ENCODE data around the gene IL3.

Gene IL3

DNA sequence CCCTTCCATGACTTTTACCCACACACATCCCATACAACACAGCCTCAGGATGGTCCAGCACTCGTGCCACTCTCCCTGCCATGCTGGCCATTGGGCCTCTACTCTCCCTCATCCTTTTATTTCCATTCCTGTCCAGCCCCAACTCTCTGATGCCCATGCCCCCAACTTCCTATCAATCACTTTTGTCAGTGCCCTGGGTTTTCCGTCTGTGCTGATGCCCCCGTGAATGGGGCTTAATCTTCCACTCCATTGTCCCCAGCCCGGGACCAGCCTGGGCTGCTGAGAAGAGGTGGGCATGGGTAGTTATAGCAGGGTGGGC lies 36.4 kb upstream of the IL3 start:
- Histone ChIP-seq H3K4me3 (ENCODE audit: low read length, poor library complexity, severe bottlenecking) (no peak overlapping the region), H4K20me1 (ENCODE audit: insufficient read depth, low read length, poor library complexity, severe bottlenecking) (no peaks in the 10 kb centered on the region), H3K4me2 (ENCODE audit: low read depth, low read length, poor library complexity, severe bottlenecking) (no peak overlapping the region), H3K36me3 (ENCODE audit: insufficient read depth, low read length) (no peaks in the 10 kb centered on the region), H3K79me2 (ENCODE audit: insufficient read depth, low read length) (no peaks in the 10 kb centered on the region), H3K27me3 (ENCODE audit: insufficient read depth, low read length, poor library complexity, severe bottlenecking) (no peaks in the 10 kb centered on the region), H3F3A (ENCODE audit: low read depth) (no peaks in the 10 kb centered on the region), H3K9me2 (replicated peaks; ENCODE audit: low read depth, low read length) (no peaks in the 10 kb centered on the region), H3K9me3 (ENCODE audit: insufficient read depth, low read depth, low read length) (no peaks in the 10 kb centered on the region), H3K4me1 (ENCODE audit: insufficient read depth, low read length, poor library complexity, severe bottlenecking) (no peaks in the 10 kb centered on the region), H3K9ac (ENCODE audit: low read depth, low read length, poor library complexity, severe bottlenecking) (no peak overlapping the region), H2AFZ (ENCODE audit: low read length) (no peak overlapping the region)
- TF ChIP-seq EZH2phosphoT487 (IDR thresholded peaks at IDR 0.05; ENCODE audit: borderline replicate concordance) = no peak
- TF ChIP-seq, protein P1, sequence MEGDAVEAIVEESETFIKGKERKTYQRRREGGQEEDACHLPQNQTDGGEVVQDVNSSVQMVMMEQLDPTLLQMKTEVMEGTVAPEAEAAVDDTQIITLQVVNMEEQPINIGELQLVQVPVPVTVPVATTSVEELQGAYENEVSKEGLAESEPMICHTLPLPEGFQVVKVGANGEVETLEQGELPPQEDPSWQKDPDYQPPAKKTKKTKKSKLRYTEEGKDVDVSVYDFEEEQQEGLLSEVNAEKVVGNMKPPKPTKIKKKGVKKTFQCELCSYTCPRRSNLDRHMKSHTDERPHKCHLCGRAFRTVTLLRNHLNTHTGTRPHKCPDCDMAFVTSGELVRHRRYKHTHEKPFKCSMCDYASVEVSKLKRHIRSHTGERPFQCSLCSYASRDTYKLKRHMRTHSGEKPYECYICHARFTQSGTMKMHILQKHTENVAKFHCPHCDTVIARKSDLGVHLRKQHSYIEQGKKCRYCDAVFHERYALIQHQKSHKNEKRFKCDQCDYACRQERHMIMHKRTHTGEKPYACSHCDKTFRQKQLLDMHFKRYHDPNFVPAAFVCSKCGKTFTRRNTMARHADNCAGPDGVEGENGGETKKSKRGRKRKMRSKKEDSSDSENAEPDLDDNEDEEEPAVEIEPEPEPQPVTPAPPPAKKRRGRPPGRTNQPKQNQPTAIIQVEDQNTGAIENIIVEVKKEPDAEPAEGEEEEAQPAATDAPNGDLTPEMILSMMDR (conservative IDR thresholded peaks at IDR 0.05; ENCODE audit: low read length) = no peak

DNA sequence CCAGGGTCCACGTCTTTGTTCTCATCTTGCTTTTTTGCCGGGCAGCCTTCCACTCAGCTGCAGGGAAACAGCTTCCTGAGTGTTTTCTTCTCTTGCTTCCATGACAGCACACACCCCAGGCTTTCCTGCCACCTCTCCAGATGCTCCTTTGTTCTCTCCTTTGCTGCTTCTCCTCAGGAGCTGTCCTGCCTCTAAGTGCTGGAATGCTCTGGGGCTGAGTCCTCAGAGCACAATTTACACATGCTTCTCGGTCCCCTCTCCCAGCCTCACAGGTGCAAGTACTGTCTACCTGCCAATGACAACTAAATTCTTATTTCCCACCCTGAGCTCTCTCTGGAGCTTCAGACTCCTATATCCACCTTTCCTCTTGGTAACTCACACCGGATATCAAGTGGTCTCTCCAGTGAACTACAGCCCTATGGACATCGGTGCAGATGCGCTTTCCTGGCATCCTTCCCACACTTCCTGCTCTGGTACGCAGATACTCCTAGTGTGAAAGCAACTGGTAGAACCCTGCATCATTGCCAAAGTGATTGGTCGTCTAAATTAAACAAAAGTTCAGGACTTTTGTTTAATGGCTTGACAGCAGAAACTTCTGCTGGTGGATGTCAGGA lies 35.6 kb upstream of the IL3 start:
- no peaks in the 10 kb centered on the region for H3K4me1 ChIP-seq (ENCODE audit: insufficient read depth, low read length, poor library complexity, severe bottlenecking)
- no peaks in the 10 kb centered on the region for H3K9me2 ChIP-seq (replicated peaks; ENCODE audit: low read depth, low read length)
- TF ChIP-seq EZH2phosphoT487 (IDR thresholded peaks at IDR 0.05; ENCODE audit: borderline replicate concordance) = no peak
- H3K79me2 ChIP-seq (ENCODE audit: insufficient read depth, low read length) = no peaks in the 10 kb centered on the region
- no peaks in the 10 kb centered on the region for H3K9me3 ChIP-seq (ENCODE audit: insufficient read depth, low read depth, low read length)
- H3F3A ChIP-seq (ENCODE audit: low read depth) = no peaks in the 10 kb centered on the region
- H3K27me3 ChIP-seq (ENCODE audit: insufficient read depth, low read length, poor library complexity, severe bottlenecking) = no peaks in the 10 kb centered on the region
- H3K36me3 ChIP-seq (ENCODE audit: insufficient read depth, low read length) = no peaks in the 10 kb centered on the region
- H3K4me2 ChIP-seq (ENCODE audit: low read depth, low read length, poor library complexity, severe bottlenecking) = no peak overlapping the region
- no peak overlapping the region for H3K4me3 ChIP-seq (ENCODE audit: low read length, poor library complexity, severe bottlenecking)
- no peaks in the 10 kb centered on the region for H4K20me1 ChIP-seq (ENCODE audit: insufficient read depth, low read length, poor library complexity, severe bottlenecking)
- no peak overlapping the region for H3K9ac ChIP-seq (ENCODE audit: low read depth, low read length, poor library complexity, severe bottlenecking)
- no peak overlapping the region for H2AFZ ChIP-seq (ENCODE audit: low read length)

DNA sequence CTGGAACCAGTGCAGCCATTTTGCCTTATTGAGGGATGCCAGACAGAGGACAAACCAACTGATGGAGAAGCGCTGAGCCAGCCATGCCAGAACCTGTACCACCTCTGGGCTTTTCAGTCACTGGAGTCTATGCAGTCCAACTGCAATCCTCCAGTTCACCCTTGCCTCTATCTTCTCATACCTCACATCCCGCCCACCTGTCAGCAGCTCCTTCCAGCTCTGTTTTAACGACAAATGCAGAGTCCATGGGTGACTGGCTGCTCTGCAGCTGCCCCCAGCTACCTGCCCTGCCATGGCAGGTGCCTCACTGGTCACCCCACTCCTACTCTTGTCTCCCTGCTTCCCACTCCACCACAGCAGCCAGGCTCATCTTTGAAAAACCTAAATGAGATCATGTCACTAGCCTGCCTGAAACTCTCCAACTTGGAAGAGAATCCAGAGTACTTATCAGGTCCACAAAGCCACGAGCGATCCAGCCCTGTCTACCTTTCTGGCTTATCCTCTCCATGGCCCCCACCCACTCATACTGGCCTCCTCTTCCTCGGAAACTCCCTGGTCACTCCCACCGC lies 35.0 kb upstream of the IL3 start:
- no peaks in the 10 kb centered on the region for H3K36me3 ChIP-seq (ENCODE audit: insufficient read depth, low read length)
- no peak overlapping the region for H2AFZ ChIP-seq (ENCODE audit: low read length)
- no peaks in the 10 kb centered on the region for H4K20me1 ChIP-seq (ENCODE audit: insufficient read depth, low read length, poor library complexity, severe bottlenecking)
- H3K4me2 ChIP-seq (ENCODE audit: low read depth, low read length, poor library complexity, severe bottlenecking) = no peak overlapping the region
- H3K9ac ChIP-seq (ENCODE audit: low read depth, low read length, poor library complexity, severe bottlenecking) = no peak overlapping the region
- H3K4me3 ChIP-seq (ENCODE audit: low read length, poor library complexity, severe bottlenecking) = no peak overlapping the region
- H3K27me3 ChIP-seq (ENCODE audit: insufficient read depth, low read length, poor library complexity, severe bottlenecking) = no peaks in the 10 kb centered on the region
- TF ChIP-seq, protein P1 (conservative IDR thresholded peaks at IDR 0.05; ENCODE audit: low read length) = no peak
- no peak for TF ChIP-seq EZH2phosphoT487 (IDR thresholded peaks at IDR 0.05; ENCODE audit: borderline replicate concordance)
- H3K9me3 ChIP-seq (ENCODE audit: insufficient read depth, low read depth, low read length) = no peaks in the 10 kb centered on the region
- H3K79me2 ChIP-seq (ENCODE audit: insufficient read depth, low read length) = no peaks in the 10 kb centered on the region
- H3K9me2 ChIP-seq (replicated peaks; ENCODE audit: low read depth, low read length) = no peaks in the 10 kb centered on the region
- no peaks in the 10 kb centered on the region for H3K4me1 ChIP-seq (ENCODE audit: insufficient read depth, low read length, poor library complexity, severe bottlenecking)
- no peaks in the 10 kb centered on the region for H3F3A ChIP-seq (ENCODE audit: low read depth)

DNA sequence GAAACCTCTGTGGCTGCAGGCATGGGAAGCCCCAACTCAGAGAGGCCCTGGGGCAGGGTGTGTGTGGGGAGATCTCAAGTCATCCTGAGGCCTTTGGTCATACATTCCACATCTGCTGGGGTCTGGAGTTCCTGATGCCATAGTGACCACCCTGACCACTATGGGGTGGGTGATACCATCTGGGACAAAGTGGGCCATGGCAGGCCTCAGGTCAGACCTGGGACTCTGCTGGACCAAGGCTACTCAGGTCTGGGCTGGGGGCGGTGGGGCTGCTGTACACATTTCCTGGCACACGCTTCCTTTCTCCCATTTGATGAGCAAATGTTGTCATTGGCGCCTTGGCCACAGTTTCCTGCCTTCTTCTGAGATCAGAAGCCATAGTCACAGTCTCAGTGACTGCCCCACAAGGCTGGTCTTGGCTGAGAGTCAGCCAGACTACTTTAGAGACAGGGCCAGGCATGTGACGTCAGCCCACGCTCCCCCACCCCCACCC lies 33.9 kb upstream of the IL3 start:
- no peak overlapping the region for H3K4me2 ChIP-seq (ENCODE audit: low read depth, low read length, poor library complexity, severe bottlenecking)
- no peaks in the 10 kb centered on the region for H3K36me3 ChIP-seq (ENCODE audit: insufficient read depth, low read length)
- H3K9me2 ChIP-seq (replicated peaks; ENCODE audit: low read depth, low read length) = no peaks in the 10 kb centered on the region
- no peaks in the 10 kb centered on the region for H4K20me1 ChIP-seq (ENCODE audit: insufficient read depth, low read length, poor library complexity, severe bottlenecking)
- H3K9me3 ChIP-seq (ENCODE audit: insufficient read depth, low read depth, low read length) = no peaks in the 10 kb centered on the region
- no peak overlapping the region for H3K9ac ChIP-seq (ENCODE audit: low read depth, low read length, poor library complexity, severe bottlenecking)
- TF ChIP-seq, protein P1 (conservative IDR thresholded peaks at IDR 0.05; ENCODE audit: low read length) = no peak
- no peak for TF ChIP-seq EZH2phosphoT487 (IDR thresholded peaks at IDR 0.05; ENCODE audit: borderline replicate concordance)
- no peaks in the 10 kb centered on the region for H3K4me1 ChIP-seq (ENCODE audit: insufficient read depth, low read length, poor library complexity, severe bottlenecking)
- no peaks in the 10 kb centered on the region for H3F3A ChIP-seq (ENCODE audit: low read depth)
- H2AFZ ChIP-seq (ENCODE audit: low read length) = no peak overlapping the region
- H3K4me3 ChIP-seq (ENCODE audit: low read length, poor library complexity, severe bottlenecking) = no peak overlapping the region
- H3K27me3 ChIP-seq (ENCODE audit: insufficient read depth, low read length, poor library complexity, severe bottlenecking) = no peaks in the 10 kb centered on the region
- H3K79me2 ChIP-seq (ENCODE audit: insufficient read depth, low read length) = no peaks in the 10 kb centered on the region

Measured in Loucy (cell line).